K562 (cell line): ENCODE measurements around the gene PPCDC. TPM values are rescaled to one million over a fixed set of nuclear protein-coding genes. Genes with fewer than 3 reads are reported as not detected.

ENCODE experiments used
- ATAC-seq: fragments of 200-7000 bp; cut with Tn5 transposase; 3 replicates; pipeline ENCODE4 v1.9.1; 2020; ENCODE audit warnings: moderate library complexity
- BruUV-seq: library from RNA; stranded (reverse); fragments of 400-500 nt; replicated peaks from 2 replicates; lab custom pipeline; 2021; lab: Mats Ljungman, UMichigan
- CTCF ChIA-PET: fragments of 300-600 bp; formaldehyde crosslinking; extraction: SDS; loops from one replicate; lab custom pipeline; 2021; ENCODE audit warnings: low intra/inter-chr PET ratio; lab: Yijun Ruan, JAX
- POLR2A ChIA-PET: fragments of 300-600, 350-650 bp; sonication (Branson Sonifier 250); formaldehyde crosslinking; extraction: SDS; loops from one replicate; lab custom pipeline; 2021; ENCODE audit warnings: antibody characterized with exemption, inconsistent platforms; lab: Yijun Ruan, JAX
- DNase-seq, 4 experiments: peaks; one replicate each; pipeline versions ENCODE4 v3.0.0 to v3.0.0-alpha.2; 2011 to 2018; ENCODE audit warnings: low spot score in 3 of 4, mixed read lengths in 3 of 4; ENCODE audit errors: extremely low read depth in 1 of 4
- FAIRE-seq: peaks from 2 replicates; lab custom pipeline; 2011; peaks lifted over from hg19 to GRCh38; lab: Jason Lieb, UNC
- H2AFZ ChIP-seq: 2 replicates; pipeline ENCODE4 v1.6.0; 2011; ENCODE audit warnings: low read depth, low read length, control low read depth, inconsistent platforms
- H3K27ac ChIP-seq: fragments of 200-600 bp; 3 replicates; pipeline ENCODE4 v1.8.0; 2011; ENCODE audit warnings: low read depth, mild to moderate bottlenecking, control low read depth, inconsistent platforms, low read length, moderate library complexity, mixed read lengths; ENCODE audit errors: extremely low read depth
- H3K27me3 ChIP-seq, 2 experiments: fragments of 300-600 bp in 1 of 2; 2 replicates in 1 of 2; 3 replicates in 1 of 2; pipeline versions ENCODE4 v1.6.0 to v1.8.0; 2011; ENCODE audit warnings: inconsistent platforms in 2 of 2, low read length in 2 of 2, mild to moderate bottlenecking in 1 of 2, mixed read lengths in 1 of 2, moderate library complexity in 1 of 2; ENCODE audit not compliant: control insufficient read depth in 2 of 2, insufficient read depth in 2 of 2
- H3K36me3 ChIP-seq: fragments of 300-600 bp; 3 replicates; pipeline ENCODE4 v1.8.0; 2011; ENCODE audit warnings: mild to moderate bottlenecking, low read length, inconsistent platforms; ENCODE audit not compliant: control insufficient read depth, insufficient read depth
- H3K4me1 ChIP-seq, 2 experiments: fragments of 200-600 bp in 1 of 2; replicated peaks in 1 of 2; 2 replicates in 1 of 2; 3 replicates in 1 of 2; pipeline versions ENCODE4 v1.5.1 to v1.8.0; 2011; ENCODE audit warnings: inconsistent platforms in 2 of 2, low read length in 2 of 2, mild to moderate bottlenecking in 1 of 2, mixed read lengths in 1 of 2, moderate library complexity in 1 of 2; ENCODE audit not compliant: control insufficient read depth in 2 of 2, insufficient read depth in 2 of 2
- H3K4me2 ChIP-seq: 2 replicates; pipeline ENCODE4 v1.6.1; 2011; ENCODE audit warnings: low read length, control low read depth, inconsistent platforms, mixed read lengths; ENCODE audit not compliant: insufficient read depth
- H3K4me3 ChIP-seq: fragments of 200-600 bp; sonication (generic), shearing (Covaris generic); 2 replicates; pipeline ENCODE4 v1.5.1; 2016; ENCODE audit warnings: control low read depth, inconsistent platforms
- H3K79me2 ChIP-seq: fragments of 200-600 bp; 3 replicates; pipeline ENCODE4 v1.8.0; 2011; ENCODE audit warnings: low read length, inconsistent platforms; ENCODE audit not compliant: control insufficient read depth, insufficient read depth
- H3K9ac ChIP-seq, 2 experiments: 2 replicates each; pipeline versions ENCODE4 v1.6.0 to v1.6.1; 2011; ENCODE audit warnings: low read depth in 2 of 2, low read length in 2 of 2, control low read depth in 1 of 2, inconsistent platforms in 1 of 2, mild to moderate bottlenecking in 1 of 2, mixed read lengths in 1 of 2; ENCODE audit not compliant: insufficient read depth in 1 of 2
- H3K9me1 ChIP-seq: one replicate; pipeline ENCODE4 v1.6.0; 2011; ENCODE audit warnings: inconsistent platforms, mild to moderate bottlenecking, low read length, moderate library complexity; ENCODE audit not compliant: control insufficient read depth, insufficient read depth
- H3K9me3 ChIP-seq: replicated peaks from 2 replicates; pipeline ENCODE4 v1.5.1; 2011; ENCODE audit warnings: low read depth, low read length, inconsistent platforms; ENCODE audit not compliant: control insufficient read depth, insufficient read depth
- H4K20me1 ChIP-seq: replicated peaks from 2 replicates; pipeline ENCODE4 v1.6.1; 2011; ENCODE audit warnings: low read length, inconsistent platforms, mixed read lengths; ENCODE audit not compliant: control insufficient read depth, insufficient read depth
- HMG20B ChIP-seq: fragments of 250-450 bp; sonication (Bioruptor Pico); IDR thresholded peaks from 2 replicates; pipeline ENCODE4 v1.5.0; 2021; ENCODE audit warnings: mild to moderate bottlenecking
- MEF2D ChIP-seq: conservative IDR thresholded peaks from 2 replicates; pipeline ENCODE4 v1.6.1; 2016; ENCODE audit warnings: low read depth, missing genetic modification characterization, missing compliant biosample characterization
- NR0B1 ChIP-seq: fragments of 450-650 bp; IDR thresholded peaks from one replicate; pipeline ENCODE4 v1.6.1; 2018; ENCODE audit warnings: mild to moderate bottlenecking, moderate library complexity; ENCODE audit not compliant: partially characterized antibody
- ZNF584 ChIP-seq: fragments of 200-800 bp; sonication (Bioruptor generic); IDR thresholded peaks from 2 replicates; pipeline ENCODE4 v1.6.1; 2016; ENCODE audit warnings: low read depth, mild to moderate bottlenecking, missing genetic modification characterization, missing compliant biosample characterization
- WGBS: fragments of 100-300 bp; shearing (Covaris generic); methylation state at CpG from one replicate; pipeline ENCODE4 v1.1.6; 2016; ENCODE audit warnings: low coverage, mixed read lengths; ENCODE audit not compliant: insufficient coverage; ENCODE audit errors: missing lambda C conversion rate; 5-methylcytosine and 5-hydroxymethylcytosine counted together
- in situ Hi-C: fragments of 300-500 bp; cut with MboI; formaldehyde crosslinking; loops from 4 replicates; pipeline ENCODE4 v1.15.0; 2018; ENCODE audit warnings: inconsistent platforms, mixed read lengths
- intact Hi-C: fragments of 100-400 bp; cut with micrococcal nuclease; formaldehyde crosslinking; loops from 2 replicates; pipeline ENCODE4 v1.14.2; 2022
- polyA plus RNA-seq, 8 experiments: library from polyadenylated mRNA; depleted of rRNA in 4 of 8; stranded (reverse) in 5 of 8; unstranded in 3 of 8; fragments of >200 nt; fragmentation: Nextera tagmentation in 2 of 8; fragmentation: Illumina TruSeq in 1 of 8; extraction: Ambion mirVana in 2 of 8; extraction: Trizol in 1 of 8; gene quantifications; 2 replicates each; pipeline versions ENCODE4 v1.2.1 to v1.2.3, GENCODE V29; 2011 to 2014; ENCODE audit warnings: inconsistent platforms in 1 of 8, missing spikeins in 1 of 8
- total RNA-seq, 7 experiments: library from RNA; depleted of rRNA in 6 of 7; stranded (reverse); fragments of >200 nt in 6 of 7; fragmentation: Illumina TruSeq in 2 of 7; extraction: Trizol in 2 of 7; gene quantifications; 2 replicates each; pipeline versions ENCODE4 v1.2.1 to v1.2.3, GENCODE V29; 2011 to 2021; ENCODE audit warnings: low replicate concordance in 1 of 7

PPCDC gene
- total and polyA plus RNA-seq, 9 of the 15 experiments (the other 6 are each of a cell fraction or from before 2014, with no cell fraction given), result 10.9 to 53.6 (median 16.7) TPM

GRCh38 chr15:75008629-75009326 lies 14.6 kb upstream of the PPCDC start:
- H3K27me3 ChIP-seq, result peaks cover 23 to 53% of the 10 kb centered on the region in 2 experiments; a peak in 4 of 5 replicates
- H3K4me1 ChIP-seq, result no peaks in the 10 kb centered on the region; a peak in 1 of 5 replicates
- no peak overlapping the region for H3K27ac ChIP-seq
- H3K9me3 ChIP-seq, result no peaks in the 10 kb centered on the region
- DNase-seq, result no peak
- H2AFZ ChIP-seq, result no peak overlapping the region
- no peaks in the 10 kb centered on the region for H3K36me3 ChIP-seq
- TF ChIP-seq ZNF584 (CRISPR knock-in tag), result 0 out of 2 replicates have a peak, but pooled peaks have one; percentile 24
- no peak for TF ChIP-seq HMG20B (CRISPR knock-in tag)
- TF ChIP-seq MEF2D (tag), result no peak
- no peak for TF ChIP-seq NR0B1
- TF ChIP-seq, all 486 proteins: peak for 1
- ChIA-PET CTCF (no interaction called here), POLR2A (no interaction called here)
- no peaks in the 10 kb centered on the region for H4K20me1 ChIP-seq
- BruUV-seq, result no TSS peak
- H3K9ac ChIP-seq, result no peak overlapping the region
- H3K4me3 ChIP-seq, result no peak overlapping the region
- H3K9me1 ChIP-seq, result no peaks in the 10 kb centered on the region
- H3K79me2 ChIP-seq, result no peaks in the 10 kb centered on the region
- in situ Hi-C loops (no loop called here), intact Hi-C loops (no loop called here)
- no peak for FAIRE-seq
- ATAC-seq, result no peak
- WGBS, result 2% methylated on average over 6 of the region's 6 CpGs
- H3K4me2 ChIP-seq, result no peak overlapping the region
